Activated T-cell treated with anti-CD3 and anti-CD28 coated beads, Interleukin-2, amount 50 U/mL, for 48 hours (primary cell): ENCODE results near the gene LBP.
"Not testable (repeated sequence)": the region's sequence is repeated elsewhere in the genome, so short reads cannot be mapped to it uniquely, and the experiment has no call there.

Experiments
- DNase-seq, 2 experiments: peaks; one replicate each; pipeline ENCODE4 v3.0.0-alpha.2; 2020

LBP gene

GRCh38 chr20:38321959-38322598 lies 24.2 kb upstream of the LBP start:
- DNase-seq, result no peak

DNA sequence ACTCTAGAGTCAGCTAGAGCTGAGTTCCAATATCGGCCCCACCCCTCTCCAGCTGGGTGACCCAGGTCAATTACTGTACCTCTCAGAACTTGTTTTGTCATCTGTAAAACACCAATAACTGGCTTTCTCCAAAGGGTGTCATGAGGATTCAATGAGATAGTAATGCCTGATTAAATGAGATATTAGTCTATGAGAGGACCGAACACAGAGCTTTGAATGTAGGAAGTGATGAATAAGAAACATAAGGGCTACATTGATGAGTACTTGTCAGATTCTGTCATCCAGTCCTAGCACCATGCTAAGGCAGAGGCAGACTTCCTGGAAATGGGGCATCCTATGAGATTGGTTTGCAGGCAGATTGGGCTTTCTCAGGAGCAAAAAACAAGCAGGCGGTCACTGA lies 22.1 kb upstream of the LBP start:
- DNase-seq, result no peak

DNA sequence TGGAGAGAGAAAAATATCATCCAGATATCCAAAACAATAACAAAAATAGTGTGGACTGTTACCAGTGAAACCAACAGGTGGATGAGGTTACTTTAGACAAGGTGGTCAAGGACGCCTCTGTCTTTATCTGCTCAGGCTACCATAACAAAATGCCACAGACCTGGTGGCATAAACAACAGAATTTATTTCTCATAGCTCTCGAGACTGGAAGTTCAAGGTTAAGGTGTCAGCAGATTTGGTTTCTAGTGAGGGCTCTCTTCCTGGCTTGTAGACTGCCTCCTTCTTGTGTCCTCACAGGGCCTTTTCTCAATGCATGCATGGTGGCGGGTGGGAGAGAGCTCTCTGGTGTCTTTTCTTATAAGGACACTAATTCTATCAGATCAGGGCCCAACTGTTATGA lies 21.1 kb upstream of the LBP start:
- no peak for DNase-seq

DNA sequence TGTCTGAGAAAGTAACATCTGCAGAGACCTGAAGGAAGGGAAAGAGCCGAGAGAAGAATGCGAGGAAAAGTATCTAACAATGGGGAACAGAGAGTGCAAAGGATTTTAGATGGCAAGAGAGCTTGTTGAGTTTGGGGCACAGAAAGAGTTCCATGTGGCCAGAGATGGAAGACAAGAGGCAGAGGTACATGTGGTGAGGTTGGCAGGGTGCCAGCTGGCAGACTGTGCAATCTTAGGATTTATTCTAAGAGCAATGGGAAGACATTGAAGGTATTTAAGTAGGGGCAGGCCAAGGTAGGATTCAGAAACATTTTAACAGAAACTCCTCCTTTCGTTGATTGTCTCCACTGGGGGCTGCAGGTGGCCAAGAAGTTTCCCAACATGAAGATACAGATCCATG lies 20.4 kb upstream of the LBP start:
- DNase-seq, result no peak

- DNase-seq, result no peak
Observed at GRCh38 chr20:38326309-38326708, 20.0 kb upstream of the LBP start.

- no peak for DNase-seq
Observed at GRCh38 chr20:38330638-38331037, 15.6 kb upstream of the LBP start.

DNA sequence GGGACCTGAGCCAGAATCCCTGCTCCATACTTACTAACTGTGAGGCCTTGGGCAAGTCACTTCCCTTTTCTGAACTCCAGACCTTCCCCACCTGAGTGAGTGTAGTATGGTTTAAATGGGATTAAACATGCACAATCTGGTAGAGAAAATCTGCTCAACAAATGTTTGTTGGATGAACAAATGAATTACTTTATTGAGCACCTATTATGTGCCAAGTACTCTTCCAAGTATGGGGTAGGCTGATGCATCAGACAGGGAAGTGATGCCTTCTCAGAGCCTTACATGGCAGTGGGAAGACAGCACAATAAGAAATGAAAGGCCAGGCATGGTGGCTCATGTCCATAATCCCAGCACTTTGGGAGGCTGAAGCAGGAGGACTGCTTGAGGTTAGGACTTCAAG lies 15.0 kb upstream of the LBP start:
- no peak for DNase-seq

DNA sequence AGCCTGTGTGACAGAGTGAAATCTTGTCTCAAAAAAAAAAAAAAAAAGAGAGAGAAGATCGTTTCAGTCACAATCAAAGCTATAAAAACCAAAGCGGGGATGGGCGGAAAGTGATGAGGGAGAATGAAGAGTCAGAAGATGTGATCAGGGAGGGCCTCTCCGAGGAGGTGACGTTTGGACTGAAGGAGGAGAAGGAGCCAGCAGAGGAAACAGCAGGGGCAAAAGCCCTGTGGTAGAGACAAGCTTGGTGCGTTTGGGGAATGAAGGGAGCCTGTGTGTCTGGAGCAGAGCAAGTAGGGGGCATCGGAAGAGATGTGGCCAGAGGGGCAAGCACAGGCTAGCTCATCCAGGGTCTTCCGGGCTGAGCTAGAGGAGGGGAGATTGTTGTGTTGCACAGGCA lies 14.5 kb upstream of the LBP start:
- DNase-seq, result no peak

GRCh38 chr20:38334016-38334415 lies 12.3 kb upstream of the LBP start:
- no peak for DNase-seq

- no peak for DNase-seq
Observed at GRCh38 chr20:38336726-38337125, 9.6 kb upstream of the LBP start.

GRCh38 chr20:38337561-38338140 lies 8.6 kb upstream of the LBP start:
- DNase-seq, result peak; percentile 56 to 57

DNA sequence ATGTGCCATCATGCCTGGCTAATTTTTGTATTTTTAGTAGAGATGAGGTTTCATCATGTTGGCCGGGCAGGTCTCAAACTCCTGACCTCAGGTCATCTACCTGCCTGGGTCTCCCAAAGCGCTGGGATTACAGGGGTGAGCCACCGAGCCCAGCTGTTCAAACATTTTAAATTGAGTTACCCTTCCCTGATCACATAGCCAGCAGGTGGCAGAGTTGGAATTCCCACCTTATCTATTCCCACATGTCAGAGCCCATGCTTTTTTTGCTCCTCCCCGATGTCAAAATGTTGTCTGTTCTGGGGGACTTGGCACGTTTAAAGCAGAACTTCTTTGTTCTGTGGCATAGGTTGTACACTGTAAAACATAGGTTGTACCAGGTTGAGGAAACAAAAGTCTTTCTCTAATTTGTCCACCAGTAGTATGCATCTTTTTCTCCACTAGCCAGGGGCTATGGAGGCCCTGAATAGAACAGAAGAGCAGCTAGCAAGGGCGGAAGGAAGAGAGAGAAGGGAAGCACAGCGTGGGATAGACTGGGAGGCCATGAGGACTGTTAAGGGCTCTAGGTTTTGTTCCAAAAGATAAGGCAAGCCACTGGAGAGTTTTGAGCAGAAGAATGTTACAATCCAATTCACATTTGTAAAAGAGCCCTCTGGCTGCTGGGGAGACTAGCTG lies 7.3 kb upstream of the LBP start:
- no peak for DNase-seq

- not testable (repeated sequence) for DNase-seq
Observed at GRCh38 chr20:38339521-38339896, 6.8 kb upstream of the LBP start.

GRCh38 chr20:38339997-38340396 lies 6.3 kb upstream of the LBP start:
- DNase-seq, result no peak

DNA sequence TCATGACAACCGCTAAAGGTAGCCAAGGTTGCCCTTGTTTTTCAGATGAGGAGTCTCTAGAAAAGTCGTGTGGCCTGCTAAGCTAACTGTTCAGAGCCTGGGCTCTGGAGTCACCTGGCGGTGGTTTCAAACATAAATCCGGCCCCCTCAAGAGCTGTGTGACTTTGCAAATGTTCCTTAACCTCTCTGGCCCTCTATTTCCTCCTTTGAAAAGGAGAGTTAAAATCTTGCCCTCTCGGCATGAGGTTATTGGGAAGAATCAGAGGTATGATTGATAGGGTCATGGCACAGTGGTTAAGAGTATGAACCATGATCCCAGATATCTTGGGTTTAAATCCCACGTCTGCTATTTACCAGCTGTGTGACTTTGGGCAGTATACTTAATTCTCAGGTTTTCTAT lies 5.6 kb upstream of the LBP start:
- no peak for DNase-seq

- DNase-seq, result no peak
Observed at GRCh38 chr20:38342216-38342615, 4.1 kb upstream of the LBP start.

DNA sequence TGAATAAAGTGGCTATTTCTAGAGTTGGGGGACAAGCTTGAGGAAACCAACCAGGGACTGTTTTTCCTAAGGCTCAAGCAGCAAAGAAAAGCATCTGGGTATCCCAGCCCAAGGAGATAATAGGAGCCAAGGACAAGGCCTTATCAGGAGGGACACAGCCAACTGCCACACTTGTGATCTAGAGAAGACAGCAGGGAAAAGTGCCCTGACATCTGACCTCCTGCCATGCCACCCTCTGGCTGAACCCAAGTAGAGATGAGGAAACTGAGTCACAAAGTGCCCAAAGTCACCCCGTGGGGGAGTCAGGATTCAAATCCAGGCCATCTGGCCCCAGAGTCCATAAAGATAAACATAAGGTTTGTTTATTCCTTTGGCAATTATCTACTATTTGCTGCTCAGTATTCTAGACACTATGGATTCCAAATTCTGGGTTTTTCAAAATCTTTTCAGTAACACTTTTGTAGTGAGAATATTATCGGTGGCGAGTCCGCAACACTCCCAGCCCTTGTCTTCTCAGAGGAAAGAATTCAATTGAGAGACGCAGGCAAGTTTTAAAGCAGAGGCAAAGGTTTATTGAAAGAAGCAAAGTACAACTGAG lies 3.5 kb upstream of the LBP start:
- DNase-seq, result no peak

DNA sequence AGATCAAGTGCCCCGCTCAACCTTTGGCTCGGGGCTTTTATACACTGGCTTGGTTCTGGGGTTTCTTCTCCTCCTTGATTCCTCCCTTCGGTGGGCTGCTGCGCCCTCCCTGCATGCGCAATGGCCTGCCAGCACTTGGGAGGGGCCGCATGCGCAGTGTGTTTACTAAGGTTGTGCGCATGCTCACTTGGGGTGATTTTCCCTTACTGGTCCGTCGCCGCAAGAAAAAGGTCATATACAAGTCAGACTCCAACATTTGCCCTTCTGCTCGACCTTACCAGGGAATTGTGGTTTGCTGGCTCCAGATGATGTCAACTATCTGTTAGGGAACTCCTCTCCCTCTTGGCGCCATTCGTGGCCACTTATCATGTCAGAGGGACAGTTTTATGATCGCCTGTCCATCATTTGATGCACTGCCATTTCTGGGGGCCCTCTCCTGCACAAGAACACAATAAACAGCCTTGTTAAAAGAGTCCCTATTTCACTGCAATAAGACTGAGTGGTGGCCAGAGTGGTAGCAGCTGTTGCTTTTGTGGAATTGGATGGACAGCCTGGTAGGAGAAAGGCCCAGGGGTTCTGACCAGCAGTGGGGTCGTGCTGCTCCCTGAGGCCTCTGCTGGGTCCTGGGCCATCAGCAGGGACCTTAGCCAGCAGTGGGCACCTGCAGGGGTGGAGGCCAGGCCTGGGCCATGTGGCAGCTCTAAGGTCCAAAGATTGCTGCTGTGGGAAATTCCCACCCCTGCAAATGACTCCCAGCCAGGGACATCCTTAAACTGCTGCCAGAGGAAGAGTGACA lies 2.8 kb upstream of the LBP start:
- DNase-seq, result no peak

DNA sequence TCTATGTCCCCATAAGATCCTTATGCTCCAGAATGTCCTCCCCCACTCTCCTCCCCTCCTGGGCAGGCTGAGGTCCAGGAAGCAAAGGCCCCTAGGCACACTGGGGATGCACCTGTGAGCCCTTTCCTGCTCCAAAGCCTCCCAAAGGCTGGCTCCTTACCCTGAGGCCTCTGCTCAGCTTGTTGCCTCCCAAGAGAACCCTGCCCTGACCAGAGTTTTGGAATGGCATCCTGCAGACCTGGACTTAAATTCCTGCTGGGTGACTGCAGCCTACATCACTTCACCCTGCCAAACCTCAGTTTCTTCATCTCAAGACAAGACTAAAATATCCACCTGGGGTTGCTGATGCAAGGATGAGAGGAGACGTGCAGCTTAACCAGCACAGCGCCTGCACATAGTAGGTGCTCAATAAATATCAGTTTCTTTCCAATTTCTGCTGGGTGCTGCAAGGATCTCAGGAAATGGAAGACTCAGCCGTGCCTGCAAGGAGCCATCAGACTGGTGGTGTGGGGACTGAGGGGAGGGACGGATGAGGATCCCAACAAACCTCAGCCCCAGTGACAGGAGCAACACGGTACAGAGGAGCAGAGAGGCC lies 2.1 kb upstream of the LBP start:
- no peak for DNase-seq

- DNase-seq, result no peak
Observed at GRCh38 chr20:38345643-38346042, 639 bp upstream of the LBP start.

GRCh38 chr20:38346741-38347140 lies 459 bp downstream of the LBP start:
- no peak for DNase-seq

- DNase-seq, result no peak
Observed at GRCh38 chr20:38349856-38350255, 3.6 kb downstream of the LBP start.
